NCI-H2171 treated with DMSO at 0.1 percent for 48 hours (cell line): ENCODE data around the gene C14orf93.
"Not testable (repeated sequence)": the region's sequence is repeated elsewhere in the genome, so short reads cannot be mapped to it uniquely, and the experiment has no call there.

Source experiments
- DNase-seq: peaks from one replicate; lab custom pipeline; 2025; lab: John Stamatoyannopoulos, UW

C14orf93 gene

GRCh38 chr14:23020143-23021128, 10.5 kb upstream of the C14orf93 start:
- no peak for DNase-seq

- DNase-seq: no peak
Measured at GRCh38 chr14:23018107-23018506, 8.2 kb upstream of the C14orf93 start.

GRCh38 chr14:23017091-23017490, 7.1 kb upstream of the C14orf93 start:
- no peak for DNase-seq

- DNase-seq: no peak
Measured at GRCh38 chr14:23015618-23016017, 5.7 kb upstream of the C14orf93 start.

- not testable (repeated sequence) for DNase-seq
Measured at GRCh38 chr14:23013749-23014054, 3.8 kb upstream of the C14orf93 start.

GRCh38 chr14:23013054-23013748, 3.3 kb upstream of the C14orf93 start:
- peak; percentile 72 for DNase-seq

- DNase-seq: no peak
Measured at GRCh38 chr14:23009483-23009938, 432 bp downstream of the C14orf93 start.

- DNase-seq: peak; percentile 58
Measured at GRCh38 chr14:23008831-23009230, 1.1 kb downstream of the C14orf93 start.

GRCh38 chr14:23006544-23007419, 3.2 kb downstream of the C14orf93 start:
- peak; percentile 100 for DNase-seq

- no peak for DNase-seq
Measured at GRCh38 chr14:23006188-23006534, 3.8 kb downstream of the C14orf93 start.

GRCh38 chr14:23005451-23006187, 4.3 kb downstream of the C14orf93 start:
- DNase-seq: no peak

GRCh38 chr14:23004274-23004673, 5.7 kb downstream of the C14orf93 start:
- not testable (repeated sequence) for DNase-seq

GRCh38 chr14:23002592-23002991, 7.4 kb downstream of the C14orf93 start:
- no peak for DNase-seq

- no peak for DNase-seq
Measured at GRCh38 chr14:23000860-23001259, 9.1 kb downstream of the C14orf93 start.

GRCh38 chr14:22998329-22999012, 11.5 kb downstream of the C14orf93 start:
- no peak for DNase-seq

- peak; percentile 95 for DNase-seq
Measured at GRCh38 chr14:22997676-22998323, 12.1 kb downstream of the C14orf93 start.

- peak; percentile 100 for DNase-seq
Measured at GRCh38 chr14:22996768-22997654, 12.9 kb downstream of the C14orf93 start.

GRCh38 chr14:22995889-22996625, 13.9 kb downstream of the C14orf93 start:
- no peak for DNase-seq
